Natural killer cell (primary cell): Measurements from ENCODE around the gene PPP2R2C. TPM values are rescaled to one million over a fixed set of nuclear protein-coding genes. Genes with fewer than 3 reads are reported as not detected.

ENCODE experiments used
- ATAC-seq, 3 donors: fragments of 150-1000 bp in 2 of 3; fragments of 200-7000 bp in 1 of 3; cut with Tn5 transposase; 1 replicate in 1 of 3; 2 replicates in 2 of 3; pipeline ENCODE4 v1.10.0; 2021; ENCODE audit warnings: mild to moderate bottlenecking in 2 of 3, moderate library complexity in 2 of 3
- DNase-seq, 2 donors: peaks; one replicate each; pipeline versions ENCODE4 v3.0.0 to v3.0.0-alpha.2; 2013 to 2021; ENCODE audit warnings: mixed read lengths in 1 of 2
- H3K27ac ChIP-seq: one replicate; pipeline ENCODE4 v1.5.1; 2013; ENCODE audit warnings: mild to moderate bottlenecking, low read length
- H3K27me3 ChIP-seq: one replicate; pipeline ENCODE4 v1.6.1; 2013; ENCODE audit warnings: low read length; ENCODE audit not compliant: control insufficient read depth, insufficient read depth
- H3K36me3 ChIP-seq: one replicate; pipeline ENCODE4 v1.6.1; 2013; ENCODE audit warnings: low read length; ENCODE audit not compliant: control insufficient read depth, insufficient read depth
- H3K4me1 ChIP-seq: one replicate; pipeline ENCODE4 v1.6.1; 2013; ENCODE audit warnings: low read length; ENCODE audit not compliant: control insufficient read depth, insufficient read depth
- H3K4me3 ChIP-seq: one replicate; pipeline ENCODE4 v1.5.1; 2013; ENCODE audit warnings: low read length
- H3K9me3 ChIP-seq: one replicate; pipeline ENCODE4 v1.6.1; 2013; ENCODE audit warnings: low read length; ENCODE audit not compliant: control insufficient read depth, insufficient read depth
- H3K27ac Mint-ChIP-seq, 2 donors: one replicate each; pipeline ENCODE4 v1.8.0; 2022; ENCODE audit warnings: mild to moderate bottlenecking in 2 of 2, mixed read lengths in 2 of 2, moderate library complexity in 1 of 2
- H3K27me3 Mint-ChIP-seq, 2 donors: one replicate each; pipeline ENCODE4 v1.8.0; 2022; ENCODE audit warnings: low read depth in 2 of 2, mixed read lengths in 2 of 2
- H3K36me3 Mint-ChIP-seq: one replicate; pipeline ENCODE4 v1.8.0; 2022; ENCODE audit warnings: mixed read lengths
- H3K4me1 Mint-ChIP-seq, 2 donors: one replicate each; pipeline ENCODE4 v1.8.0; 2022; ENCODE audit warnings: mixed read lengths in 2 of 2
- H3K4me3 Mint-ChIP-seq: one replicate; pipeline ENCODE4 v1.8.0; 2022; ENCODE audit warnings: mild to moderate bottlenecking, moderate library complexity, mixed read lengths
- H3K9me3 Mint-ChIP-seq, 2 donors: one replicate each; pipeline ENCODE4 v1.8.0; 2022; ENCODE audit warnings: mixed read lengths in 2 of 2
- WGBS: methylation state at CpG from one replicate; pipeline ENCODE4 v1.1.7; 2013; ENCODE audit warnings: missing lambda C conversion rate; ENCODE audit not compliant: insufficient coverage; 5-methylcytosine and 5-hydroxymethylcytosine counted together
- intact Hi-C: fragments of 100-400 bp; cut with micrococcal nuclease; formaldehyde crosslinking; loops from one replicate; pipeline ENCODE4 v1.14.2; 2022
- total RNA-seq, 4 donors: library from RNA; stranded (reverse); fragments of 120-200 nt in 1 of 4; gene quantifications; one replicate each; pipeline versions ENCODE4 v1.2.3 to v1.2.4, GENCODE V29; 2013 to 2022
- TF ChIP-seq, protein P1 (sequence below): fragments of 200-600 bp; IDR thresholded peaks from one replicate; pipeline ENCODE4 v1.8.0; 2022; ENCODE audit warnings: antibody characterized with exemption

PPP2R2C gene
- total RNA-seq, 3 donors from 2014 or later (not counting 1 experiment from before 2014, with no cell fraction given) = not detected

DNA sequence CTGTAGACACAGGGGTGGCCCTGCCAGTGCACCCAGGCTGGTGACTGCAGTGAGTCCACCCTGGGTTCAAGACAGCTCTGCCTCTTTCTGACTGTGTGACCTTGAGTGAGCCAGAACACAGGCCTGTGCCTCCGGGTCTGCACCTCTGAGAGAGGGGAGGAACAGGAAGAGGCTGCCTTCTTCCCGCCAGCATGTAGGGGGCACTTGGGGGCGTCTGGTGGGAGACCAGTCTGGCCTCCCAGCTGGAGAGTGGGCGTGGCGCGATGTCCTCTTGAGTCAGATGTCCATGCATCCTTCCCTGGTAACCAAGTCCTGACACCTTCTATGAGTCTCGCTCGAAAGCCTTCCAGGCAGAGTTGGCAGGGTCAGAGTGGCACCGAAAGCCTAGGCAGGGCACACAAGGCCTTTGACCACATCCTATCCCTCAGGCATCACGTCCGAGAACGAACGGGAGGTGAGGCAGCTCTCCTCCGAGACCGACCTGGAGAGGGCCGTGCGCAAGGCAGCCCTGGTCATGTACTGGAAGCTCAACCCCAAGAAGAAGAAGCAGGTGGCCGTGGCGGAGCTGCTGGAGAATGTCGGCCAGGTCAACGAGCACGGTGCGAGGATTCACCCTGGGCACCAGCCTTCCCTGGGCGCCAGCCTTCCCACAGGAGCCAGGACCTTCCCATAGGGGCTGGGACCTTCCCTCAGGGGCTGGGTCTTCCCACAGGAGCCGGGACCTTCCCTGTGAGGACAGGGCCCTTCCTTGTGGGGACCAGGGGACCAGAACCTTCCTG, 181.5 kb downstream of the PPP2R2C start:
- Histone ChIP-seq H3K4me3 (no peak overlapping the region), H3K27ac (no peak overlapping the region), H3K9me3 (no peaks in the 10 kb centered on the region), H3K27me3 (no peaks in the 10 kb centered on the region), H3K36me3 (no peaks in the 10 kb centered on the region), H3K4me1 (no peaks in the 10 kb centered on the region)
- Mint-ChIP-seq H3K27ac (no peak overlapping the region), H3K27me3 (no peaks in the 10 kb centered on the region), H3K36me3 (no peaks in the 10 kb centered on the region), H3K4me3 (no peak overlapping the region), H3K4me1 (no peaks in the 10 kb centered on the region), H3K9me3 (no peaks in the 10 kb centered on the region)
- no peak for DNase-seq
- WGBS = 88% methylated on average over 25 of the region's 25 CpGs
- TF ChIP-seq, protein P1, sequence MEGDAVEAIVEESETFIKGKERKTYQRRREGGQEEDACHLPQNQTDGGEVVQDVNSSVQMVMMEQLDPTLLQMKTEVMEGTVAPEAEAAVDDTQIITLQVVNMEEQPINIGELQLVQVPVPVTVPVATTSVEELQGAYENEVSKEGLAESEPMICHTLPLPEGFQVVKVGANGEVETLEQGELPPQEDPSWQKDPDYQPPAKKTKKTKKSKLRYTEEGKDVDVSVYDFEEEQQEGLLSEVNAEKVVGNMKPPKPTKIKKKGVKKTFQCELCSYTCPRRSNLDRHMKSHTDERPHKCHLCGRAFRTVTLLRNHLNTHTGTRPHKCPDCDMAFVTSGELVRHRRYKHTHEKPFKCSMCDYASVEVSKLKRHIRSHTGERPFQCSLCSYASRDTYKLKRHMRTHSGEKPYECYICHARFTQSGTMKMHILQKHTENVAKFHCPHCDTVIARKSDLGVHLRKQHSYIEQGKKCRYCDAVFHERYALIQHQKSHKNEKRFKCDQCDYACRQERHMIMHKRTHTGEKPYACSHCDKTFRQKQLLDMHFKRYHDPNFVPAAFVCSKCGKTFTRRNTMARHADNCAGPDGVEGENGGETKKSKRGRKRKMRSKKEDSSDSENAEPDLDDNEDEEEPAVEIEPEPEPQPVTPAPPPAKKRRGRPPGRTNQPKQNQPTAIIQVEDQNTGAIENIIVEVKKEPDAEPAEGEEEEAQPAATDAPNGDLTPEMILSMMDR = no peak
- no peak for ATAC-seq
- intact Hi-C loops = no loop called here

DNA sequence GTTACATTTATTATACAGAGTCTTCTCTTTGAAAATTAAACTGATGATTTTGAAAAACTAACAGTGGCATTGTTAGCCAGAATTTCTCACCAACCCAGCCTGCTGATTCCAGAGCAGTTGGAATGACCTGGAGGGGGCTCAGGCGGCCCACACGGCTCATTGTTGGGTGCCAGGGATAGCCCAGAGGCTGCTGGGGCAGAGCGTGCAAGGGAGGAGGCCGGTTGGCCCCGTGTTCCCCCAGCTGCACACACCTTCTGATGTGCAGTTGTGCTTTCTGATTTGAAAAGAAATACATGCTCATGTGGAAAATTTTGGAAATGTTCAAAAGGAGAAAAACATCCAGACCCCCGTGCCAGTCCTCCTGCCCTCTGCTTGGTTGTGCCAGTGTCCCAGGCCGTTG, 182.2 kb downstream of the PPP2R2C start:
- Histone ChIP-seq H3K9me3 (no peaks in the 10 kb centered on the region), H3K27ac (no peak overlapping the region), H3K4me1 (no peaks in the 10 kb centered on the region), H3K27me3 (no peaks in the 10 kb centered on the region), H3K4me3 (no peak overlapping the region), H3K36me3 (no peaks in the 10 kb centered on the region)
- Mint-ChIP-seq H3K36me3 (no peaks in the 10 kb centered on the region), H3K9me3 (no peaks in the 10 kb centered on the region), H3K4me3 (no peak overlapping the region), H3K27me3 (no peaks in the 10 kb centered on the region), H3K4me1 (no peaks in the 10 kb centered on the region), H3K27ac (no peak overlapping the region)
- ATAC-seq (no peak), DNase-seq (no peak)
- WGBS = 90% methylated on average over 7 of the region's 7 CpGs
- intact Hi-C loops = no loop called here
- TF ChIP-seq, protein P1 = no peak

DNA sequence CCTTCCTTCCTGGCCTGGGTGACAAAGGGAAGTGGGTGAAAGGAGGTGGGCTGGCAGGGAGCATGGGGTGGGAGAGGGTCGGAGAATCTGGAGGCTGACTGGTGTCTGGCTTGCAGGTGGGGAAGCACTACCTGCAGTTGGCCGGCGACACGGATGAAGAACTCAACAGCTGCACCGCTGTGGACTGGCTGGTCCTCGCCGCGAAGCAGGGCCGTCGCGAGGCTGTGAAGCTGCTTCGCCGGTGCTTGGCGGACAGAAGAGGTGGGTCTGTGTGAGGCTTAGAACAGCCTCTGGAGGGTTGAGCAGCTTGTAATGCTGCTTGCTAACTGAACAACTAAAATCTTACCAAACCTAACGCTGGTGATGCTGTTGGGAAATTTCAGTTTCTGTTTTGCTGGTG, 183.5 kb downstream of the PPP2R2C start:
- Mint-ChIP-seq H3K27me3 (no peaks in the 10 kb centered on the region), H3K9me3 (no peaks in the 10 kb centered on the region), H3K4me1 (no peaks in the 10 kb centered on the region), H3K4me3 (no peak overlapping the region), H3K27ac (no peak overlapping the region), H3K36me3 (no peaks in the 10 kb centered on the region)
- intact Hi-C loops = no loop called here
- ATAC-seq = no peak
- WGBS = 95% methylated on average over 14 of the region's 15 CpGs
- no peaks in the 10 kb centered on the region for H3K4me1 ChIP-seq
- no peaks in the 10 kb centered on the region for H3K36me3 ChIP-seq
- H3K9me3 ChIP-seq = no peaks in the 10 kb centered on the region
- TF ChIP-seq, protein P1 = no peak
- no peak for DNase-seq
- H3K27me3 ChIP-seq = no peaks in the 10 kb centered on the region
- no peak overlapping the region for H3K4me3 ChIP-seq
- H3K27ac ChIP-seq = no peak overlapping the region

DNA sequence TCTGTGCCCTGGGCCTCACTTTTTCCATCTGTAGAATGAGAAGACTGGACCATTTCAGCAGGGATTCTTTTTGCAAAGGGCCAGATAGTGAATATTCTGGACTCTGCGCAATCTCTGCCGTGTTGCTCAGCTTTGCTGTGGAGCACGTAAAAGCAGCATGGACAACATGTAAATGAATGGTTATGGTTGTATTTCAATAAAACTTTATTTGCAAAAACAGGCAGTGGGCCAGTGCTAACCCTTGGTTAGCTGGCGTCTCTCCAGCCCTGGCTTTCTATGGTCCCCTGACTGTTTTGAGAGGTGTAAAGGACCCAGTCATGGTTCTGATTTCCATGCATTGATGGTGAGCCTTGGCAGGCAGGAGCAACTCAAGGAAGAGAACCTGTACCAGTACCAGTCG, 184.1 kb downstream of the PPP2R2C start:
- no peak for ATAC-seq
- no peaks in the 10 kb centered on the region for H3K36me3 ChIP-seq
- 92% methylated on average over 5 of the region's 5 CpGs for WGBS

More for the DNA sequence above, 184.1 kb downstream of the PPP2R2C start:
- Mint-ChIP-seq H3K4me1 (no peaks in the 10 kb centered on the region), H3K4me3 (no peak overlapping the region), H3K27ac (no peak overlapping the region), H3K9me3 (no peaks in the 10 kb centered on the region), H3K27me3 (no peaks in the 10 kb centered on the region), H3K36me3 (no peaks in the 10 kb centered on the region)
- Histone ChIP-seq H3K4me1 (no peaks in the 10 kb centered on the region), H3K9me3 (no peaks in the 10 kb centered on the region), H3K27me3 (no peaks in the 10 kb centered on the region), H3K4me3 (no peak overlapping the region), H3K27ac (no peak overlapping the region)
- intact Hi-C loops = no loop called here
- TF ChIP-seq, protein P1 = no peak
- no peak for DNase-seq
